Jurkat, Clone E6-1 (cell line): Measurements from ENCODE around the gene FERMT2.
"Not testable (repeated sequence)": the region's sequence is repeated elsewhere in the genome, so short reads cannot be mapped to it uniquely, and the experiment has no call there.

Experiments
- DNase-seq: peaks from one replicate; pipeline ENCODE4 v3.0.0-alpha.2; 2011; ENCODE audit warnings: low read depth, low spot score
- H3K4me3 ChIP-seq: 2 replicates; pipeline ENCODE4 v1.5.1; 2011; ENCODE audit warnings: mild to moderate bottlenecking, low read length, control low read depth, moderate library complexity

Gene FERMT2

GRCh38 chr14:52948836-52949235 lies 2.0 kb downstream of the FERMT2 start:
- no peak overlapping the region for H3K4me3 ChIP-seq

GRCh38 chr14:52948039-52948438 lies 2.8 kb downstream of the FERMT2 start:
- H3K4me3 ChIP-seq = no peak overlapping the region
- no peak for DNase-seq

More at GRCh38 chr14:52948836-52949235, 2.0 kb downstream of the FERMT2 start:
- no peak for DNase-seq

- H3K4me3 ChIP-seq = no peak overlapping the region
- no peak for DNase-seq
Observed at GRCh38 chr14:52944254-52944653, 6.6 kb downstream of the FERMT2 start.

GRCh38 chr14:52939427-52939826 lies 11.4 kb downstream of the FERMT2 start:
- H3K4me3 ChIP-seq = no peak overlapping the region
- no peak for DNase-seq

- no peak overlapping the region for H3K4me3 ChIP-seq
- no peak for DNase-seq
Observed at GRCh38 chr14:52937869-52938268, 13.0 kb downstream of the FERMT2 start.

GRCh38 chr14:52937306-52937705 lies 13.5 kb downstream of the FERMT2 start:
- DNase-seq = no peak
- H3K4me3 ChIP-seq = no peak overlapping the region

- DNase-seq = no peak
Observed at GRCh38 chr14:52936437-52936836, 14.4 kb downstream of the FERMT2 start.

GRCh38 chr14:52935833-52936232 lies 15.0 kb downstream of the FERMT2 start:
- DNase-seq = no peak
- H3K4me3 ChIP-seq = no peak overlapping the region

More at GRCh38 chr14:52936437-52936836, 14.4 kb downstream of the FERMT2 start:
- H3K4me3 ChIP-seq = no peak overlapping the region

- DNase-seq = no peak
Observed at GRCh38 chr14:52934762-52935161, 16.1 kb downstream of the FERMT2 start.

GRCh38 chr14:52929192-52929807 lies 21.6 kb downstream of the FERMT2 start:
- no peak overlapping the region for H3K4me3 ChIP-seq
- no peak for DNase-seq

More at GRCh38 chr14:52934762-52935161, 16.1 kb downstream of the FERMT2 start:
- H3K4me3 ChIP-seq = no peak overlapping the region

- no peak for DNase-seq
- H3K4me3 ChIP-seq = no peak overlapping the region
Observed at GRCh38 chr14:52926953-52927352, 23.9 kb downstream of the FERMT2 start.

- no peak for DNase-seq
- H3K4me3 ChIP-seq = no peak overlapping the region
Observed at GRCh38 chr14:52923902-52924575, 26.8 kb downstream of the FERMT2 start.

GRCh38 chr14:52922656-52923055 lies 28.2 kb downstream of the FERMT2 start:
- no peak for DNase-seq
- no peak overlapping the region for H3K4me3 ChIP-seq

GRCh38 chr14:52922059-52922458 lies 28.8 kb downstream of the FERMT2 start:
- DNase-seq = peak; percentile 19
- no peak overlapping the region for H3K4me3 ChIP-seq

- DNase-seq, H3K4me3 ChIP-seq: not testable (repeated sequence)
Observed at GRCh38 chr14:52920411-52920810, 30.4 kb downstream of the FERMT2 start.

- H3K4me3 ChIP-seq = no peak overlapping the region
- no peak for DNase-seq
Observed at GRCh38 chr14:52919971-52920370, 30.9 kb downstream of the FERMT2 start.

- no peak overlapping the region for H3K4me3 ChIP-seq
- peak; percentile 83 for DNase-seq
Observed at GRCh38 chr14:52918486-52918885, 32.4 kb downstream of the FERMT2 start.

- H3K4me3 ChIP-seq = no peak overlapping the region
- no peak for DNase-seq
Observed at GRCh38 chr14:52917735-52918134, 33.1 kb downstream of the FERMT2 start.

GRCh38 chr14:52914295-52914694 lies 36.6 kb downstream of the FERMT2 start:
- no peak for DNase-seq
- H3K4me3 ChIP-seq = no peak overlapping the region

GRCh38 chr14:52913271-52913670 lies 37.6 kb downstream of the FERMT2 start:
- H3K4me3 ChIP-seq = no peak overlapping the region

GRCh38 chr14:52911904-52912303 lies 38.9 kb downstream of the FERMT2 start:
- DNase-seq = no peak

More at GRCh38 chr14:52913271-52913670, 37.6 kb downstream of the FERMT2 start:
- DNase-seq = no peak

More at GRCh38 chr14:52911904-52912303, 38.9 kb downstream of the FERMT2 start:
- H3K4me3 ChIP-seq = no peak overlapping the region
